Measurements from ENCODE around the gene CHCHD4.

The CHCHD4 gene

GRCh38 chr3:14148041-14148985 is 23.6 kb upstream of the CHCHD4 start:
- DNase-seq: no peak

DNA sequence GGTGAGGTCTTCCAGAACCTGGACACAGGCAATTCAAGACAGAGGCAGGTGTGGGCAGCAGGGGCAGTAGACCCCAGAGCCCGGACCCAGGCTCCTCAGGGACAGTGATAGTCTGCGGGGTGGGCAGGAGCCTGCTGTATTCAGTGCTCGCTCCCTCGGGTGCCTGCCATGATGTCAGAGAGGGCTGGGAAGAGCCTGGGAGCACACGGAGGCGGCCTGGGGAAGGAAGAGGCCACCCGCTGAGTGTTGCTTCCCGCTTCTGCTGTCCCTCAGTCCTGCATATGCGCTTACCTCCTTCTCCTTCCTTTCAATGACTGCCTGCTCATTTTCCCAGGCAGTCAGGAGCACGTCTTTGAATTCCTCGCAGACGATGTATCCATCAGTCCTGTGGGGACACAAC is 22.9 kb upstream of the CHCHD4 start:
- DNase-seq: peak in 1 of 2 donors; percentile 65

DNA sequence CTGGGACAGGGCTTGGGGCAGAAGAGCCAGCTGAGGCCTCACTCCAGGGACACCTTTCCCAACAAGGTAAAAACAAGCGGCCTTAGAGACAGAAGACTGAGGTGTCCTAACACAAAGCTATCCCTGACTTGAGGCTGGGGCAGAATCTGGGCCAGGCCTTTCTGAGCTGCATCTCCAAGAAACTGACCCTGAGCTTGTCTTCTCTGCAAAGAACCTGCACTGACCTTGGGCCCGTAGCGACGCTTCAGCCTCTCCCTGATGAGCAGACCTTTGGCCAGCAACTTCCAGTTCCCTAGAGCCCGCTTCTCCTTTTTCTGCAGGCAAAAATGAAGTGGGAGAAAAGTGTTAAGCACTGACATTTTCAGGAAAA is 22.4 kb upstream of the CHCHD4 start:
- DNase-seq: peak; percentile 48 to 70

DNA sequence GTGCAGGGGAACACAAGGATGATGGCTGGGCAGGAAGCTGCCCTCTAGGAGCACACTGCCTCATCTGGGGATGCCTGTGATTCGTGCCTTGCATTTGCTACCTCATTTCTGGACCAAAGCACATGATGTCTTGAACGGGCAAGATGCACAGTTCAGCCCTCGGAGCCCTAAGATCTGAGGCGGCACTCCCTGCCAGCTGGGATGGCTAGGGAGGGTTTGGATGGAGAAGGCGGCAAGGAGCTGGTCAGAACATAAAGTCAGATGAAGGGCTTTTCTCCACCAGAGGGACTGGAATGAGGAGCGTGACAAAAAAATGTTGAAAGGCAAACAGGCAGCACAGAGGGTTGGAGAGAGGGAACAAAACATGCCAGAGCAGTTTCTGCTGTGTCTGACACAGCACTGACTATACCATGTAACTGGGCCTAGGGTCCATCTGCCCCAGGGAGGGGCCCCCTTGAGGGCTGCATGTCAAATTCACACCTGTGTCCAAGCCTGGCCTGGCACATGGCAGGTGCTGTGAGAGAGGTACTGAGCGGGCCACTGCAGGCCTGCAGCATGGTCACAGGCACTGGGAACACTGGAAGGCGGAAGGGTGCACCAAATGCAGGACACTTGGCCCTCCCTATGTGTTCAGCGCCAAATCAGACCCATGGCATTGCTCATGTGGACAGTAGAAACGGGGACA is 21.9 kb upstream of the CHCHD4 start:
- no peak for DNase-seq

- DNase-seq: no peak
Measured at GRCh38 chr3:14145670-14146380, 21.2 kb upstream of the CHCHD4 start.

- no peak for DNase-seq
Measured at GRCh38 chr3:14145236-14145635, 20.6 kb upstream of the CHCHD4 start.

DNA sequence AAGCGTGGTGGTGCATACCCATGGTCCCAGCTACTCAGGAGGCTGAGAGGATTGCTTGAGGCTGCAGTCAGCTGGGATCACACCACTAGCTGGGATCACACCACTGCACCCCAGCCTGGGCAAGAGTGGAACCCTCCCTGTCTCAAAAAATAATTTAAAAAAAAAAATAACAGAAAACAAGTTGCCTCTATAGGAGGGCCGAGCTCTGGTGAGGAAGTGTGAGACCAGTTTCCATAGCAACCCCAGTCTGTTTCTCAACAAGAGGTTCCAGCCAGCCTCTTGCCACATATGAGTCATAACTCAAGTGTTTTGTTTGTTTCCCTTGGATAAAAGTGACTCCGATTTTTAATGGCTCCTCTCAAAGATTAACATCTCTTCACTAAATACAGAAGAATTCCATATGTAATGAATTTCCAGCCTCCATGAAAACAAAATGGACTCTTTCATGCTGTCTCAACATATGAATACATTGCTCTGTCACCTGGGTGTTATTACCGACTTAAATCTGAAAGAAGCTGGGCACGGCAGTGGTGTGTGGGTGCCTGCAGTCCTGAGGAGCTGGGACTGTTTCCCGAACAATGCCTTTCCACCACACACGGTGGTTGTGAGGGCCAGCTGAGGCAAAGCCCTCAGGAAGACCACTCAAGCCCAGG is 19.9 kb upstream of the CHCHD4 start:
- DNase-seq: peak; percentile 96 to 97

DNA sequence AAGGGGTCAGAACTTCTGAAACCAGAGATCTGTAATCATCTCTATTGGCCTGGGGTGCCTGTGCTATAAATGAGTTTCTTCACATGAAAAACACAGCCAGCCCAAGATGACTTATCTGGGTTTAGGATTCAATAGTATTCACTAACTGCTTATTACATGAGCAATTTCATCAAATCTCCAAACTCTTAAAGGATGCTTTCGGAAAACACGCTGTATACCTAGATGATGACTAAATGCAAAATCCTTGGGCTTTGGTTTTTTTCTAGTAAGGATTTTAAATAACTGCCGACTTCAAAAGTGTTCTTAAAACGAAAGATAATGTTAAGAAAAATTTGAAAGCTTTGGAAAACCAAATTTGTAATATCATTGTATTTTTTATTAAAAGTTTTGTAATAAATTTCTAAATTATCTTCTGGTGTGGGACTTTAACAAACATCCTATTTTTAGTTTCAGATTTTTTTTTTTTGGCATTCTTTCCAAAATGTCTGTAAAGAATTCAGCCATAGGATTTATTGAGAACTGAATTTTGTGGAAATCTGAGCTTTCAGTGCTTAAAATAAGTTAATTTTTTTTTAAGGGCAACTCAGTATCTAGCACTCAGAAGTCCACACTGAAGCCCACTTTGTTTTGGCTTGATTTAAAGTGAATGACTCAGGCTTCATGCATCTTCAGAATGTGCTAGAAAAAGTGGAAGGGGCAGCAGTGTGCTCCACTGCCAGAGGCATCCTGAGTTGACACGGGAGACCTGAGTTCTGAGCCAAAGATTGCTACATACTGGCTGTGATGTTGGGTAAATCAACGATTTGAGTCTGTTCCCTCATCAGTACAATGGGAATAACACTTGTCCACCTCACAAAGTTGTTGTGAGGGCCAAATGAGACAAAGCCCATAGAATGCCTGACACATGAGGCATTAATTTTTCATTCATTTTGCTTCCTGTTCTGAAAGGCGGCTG is 18.9 kb upstream of the CHCHD4 start:
- DNase-seq: peak; percentile 48 to 56

DNA sequence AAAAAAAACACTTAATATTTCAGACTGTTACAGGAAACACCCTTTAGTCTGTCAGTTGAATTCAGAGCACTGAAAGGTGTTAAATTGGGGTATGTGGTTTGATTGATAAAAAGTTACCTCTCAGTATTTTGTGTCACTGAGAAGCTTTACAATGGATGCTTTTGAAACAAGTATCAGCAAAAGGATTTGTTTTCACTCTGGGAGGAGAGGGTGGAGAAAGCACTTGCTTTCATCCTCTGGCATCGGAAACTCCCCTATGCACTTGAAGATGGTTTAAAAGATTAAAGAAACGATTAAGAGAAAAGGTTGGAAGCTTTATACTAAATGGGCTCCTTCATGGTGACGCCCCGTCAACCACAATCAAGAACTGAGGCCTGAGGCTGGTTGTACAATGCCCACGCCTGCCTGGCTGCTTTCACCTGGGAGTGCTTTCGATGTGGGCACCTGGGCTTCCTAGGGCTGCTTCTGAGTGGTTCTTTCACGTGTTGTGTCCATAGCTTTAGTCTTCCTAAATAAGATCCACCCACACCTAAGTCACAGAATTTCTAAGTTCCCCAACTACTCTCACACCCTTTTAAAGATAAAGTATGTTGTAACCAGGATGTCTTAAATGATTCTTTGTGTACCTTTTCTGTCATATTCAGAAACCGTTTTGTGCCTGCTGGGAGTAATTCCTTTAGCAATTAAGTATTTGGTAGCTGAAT is 18.0 kb upstream of the CHCHD4 start:
- DNase-seq: peak; percentile 34 to 49

- DNase-seq: peak; percentile 48 to 77
Measured at GRCh38 chr3:14141602-14142341, 17.1 kb upstream of the CHCHD4 start.

GRCh38 chr3:14141144-14141543 is 16.5 kb upstream of the CHCHD4 start:
- peak in 1 of 2 donors; percentile 55 for DNase-seq

- no peak for DNase-seq
Measured at GRCh38 chr3:14140668-14141067, 16.0 kb upstream of the CHCHD4 start.

DNA sequence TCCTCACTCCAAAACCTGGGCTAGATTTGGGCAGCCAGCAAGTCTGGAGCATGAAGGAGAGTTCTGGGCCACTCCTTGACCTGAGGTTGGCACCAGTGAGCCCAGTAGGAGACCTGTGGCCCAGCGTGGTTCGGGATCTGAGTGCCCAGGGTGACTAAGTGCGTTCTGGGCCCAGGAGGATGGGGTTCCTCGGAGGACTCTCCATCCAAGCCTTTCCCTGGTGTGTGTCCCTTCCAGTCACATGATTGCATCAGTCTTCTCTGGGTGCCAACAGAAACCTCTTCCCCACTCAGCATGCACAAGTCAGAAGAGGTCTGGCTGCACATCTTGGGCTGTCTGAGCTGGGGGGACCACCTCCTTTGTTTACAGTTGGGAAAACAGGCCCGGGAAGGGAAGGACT is 15.1 kb upstream of the CHCHD4 start:
- no peak for DNase-seq

- DNase-seq: no peak
Measured at GRCh38 chr3:14138878-14139655, 14.4 kb upstream of the CHCHD4 start.

DNA sequence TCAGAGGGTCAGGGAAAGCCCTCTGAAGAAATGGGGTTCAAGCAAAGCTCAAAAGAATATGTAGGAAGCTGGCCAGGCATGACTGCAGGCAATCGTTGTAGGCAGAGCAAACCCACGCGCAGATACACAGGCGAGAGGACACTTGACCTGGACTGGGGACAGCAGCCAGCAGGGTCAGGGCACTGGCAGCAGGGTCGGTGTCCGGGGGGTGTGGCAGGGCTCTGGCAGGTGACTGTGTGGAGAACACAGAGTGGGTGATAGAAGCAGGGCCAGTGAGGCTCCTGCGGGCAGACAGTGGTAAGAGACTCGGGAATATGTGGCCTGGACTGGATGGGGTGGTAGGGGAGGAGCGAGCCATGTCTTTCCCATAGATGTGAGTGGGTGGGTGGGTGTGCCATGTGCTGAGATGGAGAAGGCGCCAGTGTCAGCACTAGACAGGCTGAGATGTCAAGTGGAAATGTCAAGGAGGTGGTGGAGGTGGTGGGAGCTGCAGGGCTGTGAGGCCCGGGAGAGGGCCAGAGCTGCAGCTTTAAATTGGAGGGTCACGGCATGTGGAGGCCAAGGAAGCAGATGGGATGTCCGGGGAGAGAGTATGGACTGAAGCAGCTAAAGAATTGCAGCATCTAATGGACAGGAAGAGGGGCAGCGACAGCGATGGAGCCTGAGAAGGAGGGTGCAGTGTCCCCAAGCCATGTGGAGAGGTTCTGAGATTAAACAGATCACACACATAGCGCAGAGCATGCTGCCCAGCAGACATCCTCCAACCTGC is 13.6 kb upstream of the CHCHD4 start:
- DNase-seq: peak in 1 of 2 donors; percentile 41

- DNase-seq: peak; percentile 52 to 79
Measured at GRCh38 chr3:14137445-14137844, 12.8 kb upstream of the CHCHD4 start.

DNA sequence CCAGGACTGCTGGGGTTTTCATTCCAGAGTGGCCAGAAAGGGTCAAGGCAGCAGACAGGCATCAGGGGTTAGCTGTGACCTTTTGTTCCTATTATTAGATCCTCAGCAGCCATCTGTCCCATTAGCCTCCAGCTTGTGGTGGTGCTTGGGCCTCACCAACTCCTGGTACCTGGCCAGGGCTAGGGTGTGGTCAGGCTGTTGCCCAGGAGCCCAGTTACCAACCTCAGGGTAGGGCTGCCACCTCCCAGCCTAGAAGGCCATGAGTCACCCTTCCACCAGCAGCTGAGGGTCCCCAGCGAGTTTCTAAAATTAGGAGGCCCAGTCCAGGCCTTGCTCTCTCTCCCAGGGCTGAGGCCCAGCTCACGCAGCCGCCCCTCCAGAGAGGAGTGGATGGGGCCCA is 12.3 kb upstream of the CHCHD4 start:
- DNase-seq: no peak

DNA sequence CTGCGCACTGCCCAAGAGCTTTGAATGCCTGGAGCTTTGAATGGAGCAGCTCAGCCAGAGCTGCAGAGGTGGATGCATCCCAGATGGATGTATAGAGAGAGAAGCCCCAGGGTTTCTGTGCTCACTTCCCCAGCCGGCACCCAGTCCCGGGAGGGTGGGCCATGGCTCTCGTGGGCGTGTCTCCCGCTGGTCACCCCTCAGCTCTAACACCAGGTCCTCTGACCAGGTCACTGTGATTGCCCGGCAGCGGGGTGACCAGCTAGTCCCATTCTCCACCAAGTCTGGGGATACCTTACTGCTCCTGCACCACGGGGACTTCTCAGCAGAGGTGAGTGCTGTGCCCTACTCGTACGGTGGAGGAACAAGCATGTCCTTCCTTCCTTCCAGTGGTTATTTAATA is 10.9 kb upstream of the CHCHD4 start:
- DNase-seq: no peak
